Stimulated activated CD4-positive, alpha-beta T cell treated with anti-CD3 and anti-CD28 coated beads, TNF-alpha, amount 100 ng/mL, for 4 hours (primary cell): ENCODE measurements around the gene FGR.
"Not testable (repeated sequence)": the region's sequence is repeated elsewhere in the genome, so short reads cannot be mapped to it uniquely, and the experiment has no call there.

Experiments
- DNase-seq, 3 experiments: peaks; one replicate each; pipeline ENCODE4 v3.0.0-alpha.2; 2020; ENCODE audit warnings: low read depth in 3 of 3

FGR gene

DNA sequence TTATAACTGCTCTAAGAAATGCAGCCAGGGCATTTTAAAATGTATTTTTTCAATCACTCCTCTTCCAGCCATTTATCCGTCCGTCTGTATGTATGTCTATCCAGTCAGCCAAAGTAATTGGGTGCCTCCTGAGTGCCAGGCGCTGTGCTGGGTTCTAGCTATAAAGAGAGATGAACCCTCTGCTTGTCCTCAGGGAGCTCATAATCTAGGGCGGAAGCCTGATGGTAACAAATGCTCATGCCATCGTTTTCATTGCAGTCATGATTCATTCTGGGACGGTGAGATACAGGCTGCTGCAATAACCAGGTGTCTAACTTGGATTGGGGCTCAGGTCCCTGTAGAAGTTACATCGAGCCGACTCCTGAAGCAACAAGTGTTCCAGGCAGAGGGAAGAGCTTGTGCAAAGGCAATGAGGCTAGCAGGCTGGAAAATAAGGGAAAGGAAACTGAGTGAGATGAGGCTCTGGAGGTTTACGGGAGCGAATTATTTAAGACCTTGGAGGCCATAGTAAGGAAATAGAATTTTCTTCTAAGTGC, 25.4 kb upstream of the FGR start:
- no peak for DNase-seq

DNA sequence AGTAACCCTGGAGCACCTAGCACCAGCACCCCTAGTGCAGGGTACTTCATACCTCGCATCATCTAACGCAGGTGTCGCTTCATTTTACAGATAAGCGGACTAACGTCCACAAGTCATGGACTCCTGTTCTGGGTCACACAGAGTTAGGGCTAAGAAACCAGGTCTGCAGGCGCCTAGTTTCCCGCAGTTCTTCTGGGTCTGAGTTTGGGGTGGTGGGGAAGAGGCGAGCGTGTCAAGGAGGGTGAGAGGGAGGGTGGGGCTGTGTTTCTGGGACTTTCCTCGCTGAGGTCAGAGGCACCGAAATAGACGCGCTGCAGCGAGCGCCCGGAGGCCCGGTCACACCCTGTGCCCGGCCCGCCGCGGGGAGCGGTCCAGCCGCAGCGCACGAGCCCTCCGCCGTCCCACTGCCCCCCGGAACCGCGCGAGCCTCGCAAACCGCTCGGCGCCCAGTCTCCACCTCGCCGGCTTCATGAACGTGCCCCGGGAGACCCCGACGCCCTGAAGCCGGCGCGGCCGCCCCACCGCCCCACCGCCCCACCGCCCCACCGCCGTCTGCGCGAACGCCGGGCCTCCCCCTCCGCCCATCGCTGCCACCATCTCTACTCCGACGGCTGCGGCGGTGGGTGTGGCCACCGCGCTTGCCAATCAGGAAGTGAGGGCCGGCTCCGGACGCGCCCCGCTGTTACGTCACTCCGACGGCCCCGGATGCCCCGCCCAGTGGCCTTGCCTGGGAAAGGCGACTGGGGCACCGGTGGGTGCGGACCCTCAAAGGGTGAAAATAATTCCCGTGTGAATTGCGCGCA, 24.7 kb upstream of the FGR start:
- peak; percentile 65 to 71 (median 70) for DNase-seq

DNA sequence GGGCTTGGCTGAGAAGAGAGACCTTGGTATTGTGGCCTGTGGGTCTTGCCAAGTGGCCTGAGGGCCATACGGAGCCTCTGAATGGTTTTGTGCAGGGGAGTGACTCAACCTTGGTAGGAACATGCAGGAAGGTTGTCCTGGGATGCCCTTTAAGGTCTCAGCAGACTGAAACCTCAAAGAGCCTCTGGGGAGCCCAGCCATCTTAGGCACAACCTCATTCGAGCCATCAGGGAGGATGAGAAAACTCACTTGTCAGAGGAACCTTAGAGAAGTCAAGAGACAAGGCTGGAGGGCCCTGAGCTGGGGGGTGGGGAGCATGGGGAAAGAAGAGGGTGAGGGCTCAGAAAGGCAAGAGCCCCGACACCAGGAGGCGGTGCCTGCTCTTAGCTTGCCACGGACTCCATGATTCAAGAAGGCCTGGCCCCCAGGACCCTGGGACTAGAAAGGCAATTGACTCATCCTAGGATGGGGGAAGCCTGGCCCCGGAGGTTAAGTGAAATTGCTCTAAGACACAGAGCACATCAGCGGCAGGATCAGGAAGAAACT, 24.0 kb upstream of the FGR start:
- no peak for DNase-seq

DNA sequence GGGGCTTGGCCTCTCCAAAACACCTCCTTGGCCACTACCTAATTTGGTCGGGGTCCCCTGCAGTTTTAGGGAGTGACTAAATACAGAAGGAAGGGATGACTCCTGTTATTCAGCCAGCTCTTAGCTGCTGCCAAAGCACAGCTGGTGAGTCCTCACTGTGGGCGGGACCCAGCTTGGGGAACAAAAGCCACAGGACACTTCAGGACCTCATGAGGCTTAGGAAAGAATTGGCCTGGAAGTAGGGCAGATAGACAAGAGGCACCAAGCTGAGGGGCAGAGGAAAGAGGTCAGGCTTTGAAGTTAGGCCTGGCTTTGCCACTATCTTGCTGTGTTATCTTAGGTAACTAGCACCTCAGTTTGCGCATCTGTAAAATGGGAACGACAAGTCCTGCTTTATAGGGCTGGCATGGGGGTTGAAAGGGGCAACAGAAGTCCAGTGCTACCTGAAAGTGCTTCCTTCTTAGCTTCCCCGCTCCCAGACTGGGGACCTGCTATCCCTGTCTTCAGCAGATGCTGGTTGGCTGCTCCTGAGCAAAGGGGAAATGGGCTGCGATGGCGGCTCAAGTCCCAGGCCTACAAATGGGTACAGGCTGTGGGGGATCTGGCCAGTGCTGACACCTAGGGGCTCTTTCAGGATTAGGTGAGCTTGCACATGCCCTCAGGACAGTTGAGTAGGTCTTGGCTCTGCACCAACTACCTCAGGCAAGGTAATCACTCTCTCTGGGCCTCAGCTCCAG, 21.3 kb upstream of the FGR start:
- DNase-seq: no peak

DNA sequence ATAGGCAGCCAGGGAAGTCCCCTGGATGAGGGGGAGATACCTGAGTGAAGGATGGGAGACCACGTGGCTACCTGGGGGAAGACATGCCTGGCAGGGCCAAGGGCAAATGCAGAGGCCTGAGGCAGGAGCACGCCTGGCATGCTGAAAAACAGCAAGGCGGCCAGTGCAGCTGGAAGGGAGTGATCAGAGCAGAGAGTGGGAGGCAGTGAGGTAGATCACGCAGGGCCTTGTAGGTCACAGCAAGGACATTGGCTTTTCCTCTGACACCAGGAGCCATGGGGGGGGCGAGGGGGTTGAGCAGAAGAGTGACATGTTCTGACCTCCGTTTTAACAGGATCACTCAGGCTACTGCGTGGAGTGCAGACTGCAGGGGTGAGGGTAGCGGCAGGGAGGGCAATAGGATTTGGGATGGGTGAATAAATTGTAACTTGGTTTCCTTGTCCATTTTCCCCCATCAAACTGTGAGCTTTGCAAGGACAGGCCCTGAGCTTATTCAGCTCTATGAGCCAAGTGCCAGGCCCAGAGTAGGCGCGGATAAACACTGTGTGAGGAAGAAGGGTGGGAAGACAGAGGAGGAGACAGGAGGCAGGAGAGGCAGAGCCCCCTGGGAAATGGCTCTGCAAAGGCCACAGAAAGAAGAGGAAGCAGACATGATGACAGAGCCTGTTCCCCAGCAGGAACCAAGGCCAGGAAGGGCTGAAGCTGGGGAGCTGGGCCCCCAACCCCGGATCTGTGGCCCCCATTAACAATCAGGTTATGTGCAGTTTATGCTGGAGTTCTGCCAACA, 20.4 kb upstream of the FGR start:
- no peak for DNase-seq

DNA sequence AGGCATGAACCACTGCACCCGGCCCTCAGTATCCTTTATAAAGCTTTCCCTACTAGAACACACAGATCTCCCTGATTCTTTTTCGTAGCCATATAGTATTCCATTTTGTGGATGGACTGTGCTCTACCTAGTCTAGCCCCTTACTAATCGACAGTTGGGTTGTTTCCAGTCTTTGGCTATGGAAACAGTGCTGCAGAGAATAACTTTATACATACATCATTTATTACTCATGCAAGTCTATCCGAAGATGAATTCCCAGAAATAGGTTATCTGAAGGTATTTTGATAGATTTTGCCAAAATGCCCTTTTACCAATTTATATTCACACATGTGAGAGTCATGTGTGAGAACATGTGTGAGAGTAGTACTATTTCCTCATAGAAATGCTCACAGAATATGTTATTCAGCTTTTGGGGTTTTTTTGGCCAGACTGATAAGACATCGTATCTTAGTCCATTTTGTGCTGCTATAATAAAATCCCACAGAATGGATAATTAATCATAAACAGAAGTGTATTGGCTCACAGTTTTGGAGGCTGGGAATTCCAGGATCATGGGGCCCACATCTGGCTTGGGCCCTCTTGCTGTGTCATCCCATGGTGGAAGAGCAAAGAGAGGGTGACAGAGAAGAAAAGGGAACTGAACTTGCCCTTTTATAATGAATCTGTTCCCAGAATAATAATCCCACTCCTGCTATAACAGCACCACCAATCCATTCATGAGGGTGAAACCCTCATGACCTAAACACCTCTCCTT, 17.3 kb upstream of the FGR start:
- no peak for DNase-seq

DNA sequence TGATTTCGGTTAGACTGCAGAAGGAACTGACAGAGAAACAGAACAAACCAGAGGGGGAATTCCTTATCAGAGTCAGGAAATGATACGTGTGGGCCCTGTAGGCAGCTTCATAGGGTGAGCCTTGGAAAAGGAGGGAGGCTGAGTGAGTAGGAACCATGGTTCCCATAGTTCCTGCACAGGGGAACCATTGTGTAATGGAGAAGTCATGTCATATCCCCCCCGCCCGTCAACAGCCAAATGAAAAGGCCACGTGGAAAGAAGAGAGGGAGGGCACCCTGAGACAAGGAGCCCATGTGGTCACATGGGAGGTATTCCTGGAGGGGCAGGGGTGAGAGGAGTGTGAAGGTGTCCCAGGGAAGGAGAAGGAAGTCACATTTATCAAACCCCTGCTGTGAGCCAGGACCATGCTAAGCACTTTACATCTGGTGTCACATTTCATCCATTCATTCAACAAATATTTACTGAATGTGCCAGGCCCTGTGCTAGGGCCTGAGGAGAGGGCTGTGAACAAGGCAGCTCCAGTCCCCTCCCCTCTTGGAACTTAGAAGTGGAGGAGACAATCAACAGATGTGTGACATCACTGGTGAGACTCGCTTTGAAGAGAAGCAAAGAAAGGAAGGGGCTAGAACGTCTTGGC, 15.7 kb upstream of the FGR start:
- DNase-seq: no peak

DNA sequence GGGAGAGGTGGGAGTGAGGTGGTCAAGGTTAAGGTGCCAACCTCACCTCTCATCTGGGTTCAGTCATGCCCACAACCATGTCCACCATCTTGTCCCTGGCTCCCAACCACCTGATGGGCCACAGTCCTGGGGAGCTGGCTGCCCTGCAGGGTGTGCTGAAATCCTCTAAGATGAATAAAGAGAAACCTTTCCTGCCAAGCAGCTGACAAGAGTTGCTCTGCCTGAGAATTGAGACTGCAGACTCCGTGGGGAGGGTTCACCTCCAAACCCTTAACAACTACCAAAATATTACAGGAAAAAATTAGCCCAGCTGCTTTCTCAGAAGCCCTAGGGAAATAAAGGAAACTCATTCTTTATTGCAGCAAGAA, 15.2 kb upstream of the FGR start:
- no peak for DNase-seq

DNA sequence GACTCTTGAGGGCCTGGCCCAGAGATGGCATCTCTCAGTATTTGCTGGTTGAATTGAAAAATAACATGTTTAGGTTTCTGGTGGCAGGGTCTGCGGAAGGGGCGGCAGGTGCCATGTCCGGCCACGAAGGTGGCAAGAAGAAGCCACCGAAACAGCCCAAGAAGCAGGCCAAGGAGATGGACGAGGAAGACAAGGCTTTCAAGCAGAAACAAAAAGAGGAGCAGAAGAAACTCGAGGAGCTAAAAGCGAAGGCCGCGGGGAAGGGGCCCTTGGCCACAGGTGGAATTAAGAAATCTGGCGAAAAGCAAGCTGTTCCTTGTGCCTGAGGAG, 14.3 kb upstream of the FGR start:
- no peak for DNase-seq

DNA sequence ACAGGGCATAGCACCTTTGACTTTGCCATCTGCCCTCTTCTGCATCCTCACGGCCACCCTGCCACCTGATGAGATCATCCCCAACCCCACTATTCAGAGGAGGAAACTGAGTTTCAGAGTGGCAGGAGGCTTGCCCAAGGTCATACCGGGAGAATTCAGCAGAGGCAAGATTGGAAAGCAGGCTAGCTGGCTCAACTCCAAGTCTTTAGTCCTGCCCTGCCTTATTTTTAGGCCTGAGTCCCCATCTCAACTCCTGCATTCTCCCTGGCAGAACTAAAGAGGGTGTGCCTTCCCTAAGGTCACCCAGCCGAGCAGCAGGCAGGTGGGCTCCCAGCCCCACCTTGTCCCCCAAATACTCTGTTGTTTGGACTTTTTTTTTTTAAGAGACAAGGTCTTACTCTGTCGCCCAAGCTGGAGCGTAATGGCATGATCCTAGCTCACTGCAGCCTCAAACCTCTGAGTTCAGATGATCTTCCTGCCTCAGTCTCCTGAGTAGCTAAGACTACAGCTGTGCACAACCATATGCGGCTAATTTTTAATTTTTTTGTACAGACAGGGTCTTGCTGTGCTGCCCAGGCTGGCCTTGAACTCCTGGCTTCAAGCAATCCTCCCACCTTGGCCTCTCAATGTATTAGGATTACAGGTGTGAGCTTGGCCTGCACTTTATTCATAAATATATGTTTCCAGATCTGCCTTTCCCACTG, 13.8 kb upstream of the FGR start:
- DNase-seq: no peak

DNA sequence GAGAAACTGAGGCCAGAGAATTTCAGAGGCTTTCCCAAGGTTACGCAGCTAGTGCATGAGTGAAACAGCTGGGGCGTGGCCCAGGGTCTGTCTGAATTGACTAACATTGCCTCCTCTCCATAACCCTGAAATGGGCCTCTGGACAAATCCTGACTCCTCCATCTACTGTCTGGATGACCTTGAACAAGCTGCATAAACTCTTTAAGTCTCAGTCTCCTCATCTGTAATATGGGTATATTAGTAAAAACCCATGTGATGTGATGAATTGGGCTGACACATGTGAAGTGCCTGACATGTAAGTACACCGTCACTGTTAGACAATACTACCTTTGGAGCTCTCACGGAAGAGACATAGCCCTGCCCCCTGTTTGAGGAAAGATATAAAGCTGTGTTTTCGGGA, 12.3 kb upstream of the FGR start:
- DNase-seq: no peak

DNA sequence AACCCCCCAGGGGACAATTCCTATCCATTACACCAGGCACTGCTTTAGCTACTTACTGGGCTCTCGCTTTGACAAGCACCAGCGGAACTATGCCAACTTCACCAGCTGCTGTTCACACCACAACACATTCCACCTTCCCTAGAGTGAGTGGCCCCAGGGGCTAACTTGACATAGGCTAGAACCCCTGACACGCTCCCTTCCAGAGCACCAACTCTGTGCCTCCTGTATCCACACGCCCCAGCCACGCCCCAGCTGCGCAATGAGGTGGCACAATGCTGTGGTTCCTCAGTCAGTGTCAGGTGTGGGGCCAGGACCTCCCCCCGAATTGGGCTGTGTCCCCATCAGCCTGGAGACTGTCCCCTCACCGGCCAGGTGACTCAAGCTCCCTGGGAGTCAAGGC, 11.7 kb upstream of the FGR start:
- no peak for DNase-seq

DNA sequence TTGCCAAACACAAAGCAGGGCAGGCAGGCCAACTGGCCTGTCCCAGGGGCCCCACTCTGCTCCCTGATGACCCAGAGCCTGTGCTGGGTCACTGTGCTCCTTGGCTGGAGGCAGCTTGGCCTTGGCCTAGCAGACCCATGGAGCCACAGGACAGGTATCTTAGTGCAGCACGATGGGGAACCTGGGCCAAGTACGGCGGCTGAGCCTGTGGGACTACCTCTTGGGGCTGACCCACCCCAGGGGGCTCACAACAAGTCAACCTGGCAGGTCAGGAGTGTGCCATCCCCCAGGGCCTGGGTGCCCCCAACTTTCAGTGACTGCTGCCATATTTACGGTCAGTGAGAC, 10.1 kb upstream of the FGR start:
- no peak for DNase-seq

DNA sequence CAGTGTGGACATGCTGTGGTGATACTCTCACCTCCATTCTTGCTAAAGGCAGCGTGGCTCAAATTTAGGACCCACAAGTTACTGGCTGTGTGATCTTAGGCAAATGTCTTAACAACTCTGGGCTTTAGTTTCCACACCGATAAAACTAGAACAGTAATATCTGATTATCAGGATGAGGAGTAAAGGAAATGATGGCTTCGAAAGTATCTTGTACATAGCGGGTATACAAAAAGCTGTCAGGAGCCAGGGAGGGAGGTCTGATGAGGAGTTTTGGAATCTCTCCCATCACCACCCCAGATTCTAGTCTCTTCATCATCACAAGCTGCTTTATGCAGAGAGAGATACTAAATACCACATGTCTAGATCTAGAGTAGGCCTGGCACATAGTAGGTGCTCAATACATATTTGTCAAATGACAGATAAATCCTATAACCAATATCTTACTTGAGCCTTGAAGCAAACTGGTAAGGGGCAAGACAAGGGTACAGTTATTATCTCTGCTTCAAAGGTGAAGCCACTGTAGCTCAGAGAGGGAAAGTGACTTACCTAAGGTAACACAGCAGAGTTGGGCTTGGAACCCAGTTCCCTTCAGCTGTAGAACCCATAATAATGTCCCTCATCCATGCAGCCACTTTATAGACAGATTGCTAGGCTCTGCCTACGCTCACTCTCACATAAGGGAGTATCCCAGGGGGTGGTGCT, 9.5 kb upstream of the FGR start:
- DNase-seq: no peak

DNA sequence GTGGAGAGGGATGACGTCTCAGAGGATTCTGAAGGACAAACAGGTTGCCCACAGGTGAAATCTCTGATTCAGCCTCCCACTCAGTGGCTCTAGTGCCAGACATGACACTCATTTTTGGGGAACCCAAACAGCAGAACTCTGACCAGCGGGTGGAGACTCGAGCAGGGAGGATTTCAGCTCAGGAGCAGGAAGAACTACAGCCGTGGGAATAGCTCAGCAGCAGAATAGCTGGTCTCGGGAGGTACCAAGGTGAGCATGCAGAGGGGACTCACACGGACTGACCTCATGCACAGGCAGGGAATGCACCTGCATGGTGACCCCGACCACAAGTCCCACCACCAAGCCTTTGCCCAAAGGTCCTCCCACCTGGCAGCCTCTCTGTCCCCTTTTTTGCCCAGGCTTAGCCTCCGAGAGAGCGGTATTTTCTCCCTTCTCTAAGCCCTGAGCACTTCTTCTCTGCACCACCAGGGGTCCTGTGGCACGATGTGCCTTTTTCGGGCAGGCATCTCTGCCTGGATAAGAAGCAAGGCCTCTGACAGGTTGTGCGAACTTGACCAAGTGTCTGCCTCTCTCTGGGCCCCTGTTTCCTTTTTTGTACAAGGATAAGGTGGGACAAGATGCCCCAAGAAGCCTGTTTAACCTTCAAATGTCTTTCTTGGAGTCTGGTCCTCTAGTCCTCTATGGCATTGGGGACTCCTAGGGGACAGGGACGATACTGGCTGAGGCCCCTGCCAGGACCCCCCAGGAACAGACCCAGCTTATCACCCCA, 8.8 kb upstream of the FGR start:
- peak; percentile 40 to 58 (median 47) for DNase-seq

DNA sequence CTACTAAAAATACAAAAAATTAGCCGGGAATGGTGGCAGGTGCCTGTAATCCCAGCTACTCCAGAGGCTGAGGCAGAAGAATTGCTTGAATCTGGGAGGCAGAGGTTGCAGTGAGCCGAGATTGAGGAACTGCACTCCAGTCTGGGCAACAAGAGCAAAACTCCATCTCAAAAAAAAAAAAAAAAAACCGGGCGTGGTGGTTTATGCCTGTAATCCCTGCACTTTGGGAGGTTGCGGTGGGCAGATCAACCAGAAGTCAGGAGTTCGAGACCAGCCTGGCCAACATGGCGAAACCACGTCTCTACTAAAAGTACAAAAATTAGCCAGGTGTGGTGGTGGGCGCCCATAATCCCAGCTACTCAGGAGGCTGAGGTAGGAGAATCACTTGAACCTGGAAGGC, 5.5 kb upstream of the FGR start:
- DNase-seq: not testable (repeated sequence)

DNA sequence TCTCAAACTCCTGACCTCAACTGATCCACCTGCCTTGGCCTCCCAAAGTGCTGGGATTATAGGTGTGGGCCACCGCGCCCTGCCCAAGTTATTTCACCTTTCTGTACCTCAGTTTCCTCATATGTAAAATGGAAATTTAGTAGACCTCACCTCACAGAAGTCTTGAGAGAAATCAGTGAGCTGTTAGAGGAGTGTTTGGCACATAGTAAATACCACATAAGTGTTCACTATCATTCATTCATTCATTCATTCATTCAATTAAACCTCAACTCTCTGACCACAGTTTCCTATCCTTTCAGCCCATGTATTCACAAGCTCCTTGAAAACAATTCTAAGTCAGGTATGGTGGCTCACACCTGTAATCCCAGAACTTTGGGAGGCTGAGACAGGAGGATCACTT, 3.8 kb upstream of the FGR start:
- DNase-seq: no peak

DNA sequence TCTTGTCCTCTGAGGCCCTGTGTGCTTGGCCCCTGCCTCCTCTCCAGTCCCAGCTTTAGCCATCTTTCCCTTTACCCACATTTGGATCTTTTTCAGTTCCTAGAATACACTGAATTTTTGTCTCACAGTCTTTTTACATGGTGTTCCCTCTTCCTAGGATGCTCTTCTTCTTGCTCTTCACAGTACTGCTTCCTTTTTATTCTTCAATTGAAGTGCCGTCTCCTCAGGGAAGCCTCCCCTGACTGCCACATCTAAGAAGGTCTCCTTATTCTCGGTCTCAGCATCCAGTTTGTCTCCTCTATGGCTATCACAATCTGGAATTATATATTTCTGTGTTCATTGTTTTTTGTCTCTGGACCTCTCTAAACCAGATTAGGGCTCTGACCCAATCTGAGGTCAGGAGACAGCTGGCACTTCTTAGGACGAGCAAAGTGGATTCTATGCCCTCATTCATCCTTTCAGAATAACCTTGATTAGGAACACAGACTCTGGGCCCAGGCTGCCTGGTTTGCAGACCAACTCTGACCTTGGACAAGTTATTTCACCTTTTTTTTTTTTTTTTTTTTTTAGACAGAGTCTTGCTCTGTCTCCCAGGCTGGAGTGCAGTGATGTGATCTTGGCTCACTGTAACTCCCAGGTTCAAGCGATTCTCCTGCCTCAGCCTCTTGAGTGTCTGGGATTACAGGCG, 3.2 kb upstream of the FGR start:
- DNase-seq: no peak
